ENCODE data around the gene AUTS2.

AUTS2 gene

DNA sequence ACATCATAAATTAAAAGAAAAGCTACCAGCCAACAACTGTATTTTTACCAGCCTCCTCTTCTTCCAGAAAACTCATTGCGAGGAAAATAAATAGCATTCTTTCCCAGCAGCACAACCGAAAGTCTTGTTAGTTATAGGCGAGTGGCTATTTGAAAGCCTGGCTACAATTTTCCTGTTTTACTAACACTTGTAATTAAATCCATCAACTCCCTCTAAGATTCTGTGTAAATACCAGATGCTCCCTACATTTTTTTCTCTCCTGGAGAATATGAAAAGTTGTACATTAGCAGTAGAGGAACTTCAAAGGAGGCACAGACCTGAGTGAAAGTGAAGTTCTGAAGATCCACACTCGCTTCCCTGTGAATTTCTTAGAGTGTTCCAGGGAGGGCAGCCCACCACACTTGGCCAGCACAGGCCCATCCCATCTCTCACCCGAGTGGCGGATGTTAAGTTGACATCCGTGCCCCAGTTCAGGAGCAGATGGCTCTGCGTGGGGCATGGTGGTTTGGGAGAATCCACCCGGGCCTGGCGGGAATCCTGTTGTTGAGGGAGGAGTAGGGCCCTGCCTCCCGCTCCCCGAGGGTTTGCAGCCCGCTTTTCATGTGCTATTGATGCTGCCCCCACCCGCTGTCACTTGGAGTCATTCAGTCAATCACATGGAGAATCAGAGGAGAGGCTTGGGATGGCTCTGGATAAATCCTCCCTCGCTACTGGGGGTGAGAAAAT, 1082.6 kb downstream of the AUTS2 start:
- in situ Hi-C loops (cut with MboI; ENCODE audit: low sequenced_read_pairs) = no loop called here

DNA sequence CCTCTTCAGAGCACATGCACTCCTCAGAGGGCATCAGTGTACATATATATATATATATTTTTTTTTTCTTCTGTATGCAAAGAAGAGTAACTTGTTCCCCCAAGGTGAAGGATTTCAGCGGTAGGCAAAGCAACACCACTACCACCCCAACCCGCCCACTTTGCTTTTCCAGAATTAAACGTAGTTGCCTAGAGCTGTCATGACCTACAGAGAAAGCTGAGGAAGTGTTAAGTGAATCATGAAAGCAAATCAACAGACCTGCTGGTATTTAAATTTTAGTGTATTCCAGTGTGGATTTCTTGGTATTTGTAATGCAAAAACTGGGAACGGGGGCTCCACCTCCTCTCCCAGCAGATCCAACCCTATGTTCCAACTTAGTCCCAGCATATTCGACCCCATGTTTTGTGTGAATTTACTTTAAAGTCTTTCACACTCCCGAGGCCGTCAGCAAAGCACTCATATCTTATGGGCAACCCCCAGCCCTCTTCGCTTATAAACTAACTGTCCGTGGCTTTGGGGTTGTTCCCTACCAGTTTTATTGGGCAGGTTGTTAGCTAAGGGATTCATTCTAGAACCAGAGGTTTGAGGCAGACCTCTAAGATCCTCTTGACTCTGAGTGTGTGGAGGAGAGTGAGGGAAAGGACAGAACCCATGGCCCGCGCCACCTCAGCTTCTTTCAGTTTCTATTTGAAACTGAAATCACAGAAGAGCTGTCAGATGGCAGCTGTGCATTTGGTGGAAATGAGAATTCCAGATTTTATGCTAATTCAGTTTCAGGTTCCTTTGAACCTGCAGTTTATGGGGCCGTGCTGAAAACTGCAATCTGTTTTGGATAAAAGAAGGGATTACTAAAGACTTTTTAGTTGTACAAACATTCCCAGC, 1083.4 kb downstream of the AUTS2 start:
- in situ Hi-C loops (cut with MboI; ENCODE audit: low sequenced_read_pairs) = no loop called here

DNA sequence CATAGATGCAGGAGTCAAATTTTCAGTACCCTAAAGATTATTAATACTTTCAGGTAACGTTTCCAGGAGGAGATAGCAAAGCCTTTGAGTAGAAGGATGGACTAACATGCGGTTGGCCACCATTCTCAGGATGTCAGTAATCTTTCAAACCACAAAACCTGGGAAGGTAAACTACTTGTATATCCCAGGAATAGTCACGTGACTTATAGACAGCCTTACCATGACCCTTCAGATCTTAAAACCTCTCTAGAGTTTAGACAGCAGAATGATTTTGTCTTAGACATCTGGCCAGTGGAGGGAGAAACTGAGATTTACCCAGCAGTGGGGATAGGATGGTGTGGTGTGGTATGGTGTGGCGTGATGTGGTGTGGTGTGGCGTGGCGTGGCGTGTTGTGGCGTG, 1085.9 kb downstream of the AUTS2 start:
- in situ Hi-C loops (cut with MboI; ENCODE audit: low sequenced_read_pairs) = no loop called here

DNA sequence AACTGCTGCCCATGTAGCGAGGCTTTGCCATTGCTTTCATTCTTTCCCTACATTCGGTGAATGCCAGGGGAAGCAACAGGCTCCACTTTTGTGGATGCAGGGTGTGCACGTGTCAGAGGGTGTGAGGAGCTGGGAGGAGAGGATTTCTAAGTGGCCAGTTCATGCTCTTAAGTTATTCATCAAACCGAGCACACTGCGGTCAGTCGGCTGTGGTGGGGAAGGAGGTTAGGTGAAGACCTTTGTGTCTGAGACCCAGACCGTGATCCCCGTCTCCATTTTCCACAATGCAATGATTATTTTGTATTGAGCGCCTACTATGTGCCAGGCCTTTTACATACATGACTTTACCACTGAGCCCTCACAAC, 1095.0 kb downstream of the AUTS2 start:
- in situ Hi-C loops (cut with MboI; ENCODE audit: low sequenced_read_pairs) = no loop called here

DNA sequence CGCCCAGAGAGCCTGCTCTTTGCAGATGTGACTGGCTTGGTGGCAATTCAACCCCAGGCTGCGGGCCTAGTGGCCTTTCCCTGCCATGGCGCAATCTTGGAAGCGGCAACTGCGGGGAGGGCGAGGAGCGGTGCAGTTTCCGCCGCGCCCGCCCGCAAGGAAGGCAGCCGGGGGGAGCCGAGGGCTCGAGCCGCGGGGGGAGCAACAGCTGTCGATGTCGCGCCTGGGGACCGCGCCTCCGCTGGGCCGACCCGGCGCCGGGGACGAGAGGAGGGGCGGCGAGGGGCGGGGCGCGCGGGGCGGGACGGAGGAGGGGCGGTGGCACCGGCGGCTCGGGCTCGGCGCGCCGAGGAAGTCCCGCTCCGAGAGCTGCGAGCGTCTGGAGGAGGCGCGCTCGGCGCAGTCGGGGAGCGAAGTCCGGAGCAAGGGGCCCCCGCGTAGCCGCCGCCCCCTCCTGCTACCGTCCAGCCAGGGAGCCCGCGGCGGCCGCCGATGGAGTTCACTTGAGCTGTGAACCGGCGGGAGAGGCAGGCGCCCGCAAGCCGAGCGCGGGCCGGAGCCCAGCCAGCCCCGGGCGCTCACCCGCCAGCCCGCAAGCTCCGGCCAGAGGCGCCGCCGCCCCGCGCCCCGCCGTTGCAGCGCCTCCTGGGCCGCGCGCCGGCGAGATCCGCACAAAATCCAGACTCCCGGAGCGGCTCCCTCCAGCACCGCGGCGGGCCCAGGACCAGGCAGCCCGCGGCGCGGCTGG, 1095.6 kb downstream of the AUTS2 start:
- in situ Hi-C loops (cut with MboI; ENCODE audit: low sequenced_read_pairs) = no loop called here

DNA sequence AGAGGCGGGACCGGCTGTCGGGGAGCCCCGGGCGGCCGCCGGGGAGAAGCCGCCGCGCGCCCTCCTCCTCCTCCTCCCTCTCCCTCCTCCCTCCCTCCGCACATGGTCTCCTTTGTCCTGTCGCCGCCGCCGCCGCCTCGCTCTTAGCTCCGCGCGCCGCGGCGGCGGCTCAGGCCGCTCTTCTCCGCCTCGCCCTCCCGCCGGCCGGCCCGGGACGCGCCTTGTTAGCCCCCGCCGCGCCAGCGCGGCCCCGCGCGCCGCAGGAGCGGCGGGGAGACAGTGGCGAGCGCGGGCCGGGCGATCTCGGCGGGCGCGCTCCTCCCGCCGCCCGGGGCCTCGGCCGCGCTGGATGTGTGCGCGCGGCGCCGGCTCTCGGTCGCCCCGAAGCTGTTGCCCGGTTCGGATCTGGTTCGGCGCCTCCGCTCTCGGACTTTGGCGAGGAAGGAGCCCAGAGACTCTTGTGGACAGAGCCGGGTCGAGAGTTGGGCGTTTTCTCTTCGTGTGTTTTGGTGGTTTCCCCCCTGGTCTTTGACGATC, 1096.2 kb downstream of the AUTS2 start:
- in situ Hi-C loops (cut with MboI; ENCODE audit: low sequenced_read_pairs) = no loop called here

DNA sequence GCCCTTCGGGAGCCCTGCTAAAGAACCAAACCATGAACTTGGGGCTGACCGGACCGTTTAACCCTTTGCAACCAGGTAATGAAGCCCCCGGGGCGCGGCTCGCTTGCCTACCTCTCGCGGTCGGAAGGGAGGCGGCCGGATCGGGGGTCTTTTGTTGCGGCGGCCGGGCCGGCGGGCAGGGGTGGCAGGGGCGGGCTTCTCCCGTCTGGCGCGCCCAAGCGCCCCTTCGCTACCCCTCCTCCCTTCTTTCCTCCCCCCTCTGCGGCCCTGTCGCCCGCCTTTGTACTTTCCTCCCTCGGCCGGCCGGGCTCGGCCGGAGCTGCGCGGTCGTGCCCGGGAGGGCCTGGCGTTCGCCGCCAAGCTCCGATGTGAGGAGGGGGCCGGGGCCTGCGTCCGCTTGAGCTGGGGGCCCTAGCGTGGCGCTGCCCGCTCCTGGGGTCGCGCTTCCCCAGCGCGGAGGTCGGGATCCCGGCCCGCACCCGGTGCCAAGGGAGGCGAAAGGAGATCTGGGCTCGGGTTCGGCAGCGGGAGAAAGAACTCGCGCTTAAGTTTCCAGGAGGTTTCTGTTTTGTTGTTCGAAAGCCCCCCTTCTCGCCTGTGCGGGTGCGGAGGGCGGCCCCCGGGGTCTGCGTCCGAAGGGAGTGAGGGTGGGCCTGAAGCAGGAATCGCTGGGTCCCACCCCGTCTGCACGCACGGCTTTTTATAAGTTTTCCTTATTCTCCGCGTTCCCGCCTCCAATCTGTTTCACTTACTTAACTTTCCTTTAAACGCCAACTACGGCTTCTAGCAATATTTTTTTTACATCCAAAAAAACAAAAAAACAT, 1096.9 kb downstream of the AUTS2 start:
- in situ Hi-C loops (cut with MboI; ENCODE audit: low sequenced_read_pairs) = no loop called here

DNA sequence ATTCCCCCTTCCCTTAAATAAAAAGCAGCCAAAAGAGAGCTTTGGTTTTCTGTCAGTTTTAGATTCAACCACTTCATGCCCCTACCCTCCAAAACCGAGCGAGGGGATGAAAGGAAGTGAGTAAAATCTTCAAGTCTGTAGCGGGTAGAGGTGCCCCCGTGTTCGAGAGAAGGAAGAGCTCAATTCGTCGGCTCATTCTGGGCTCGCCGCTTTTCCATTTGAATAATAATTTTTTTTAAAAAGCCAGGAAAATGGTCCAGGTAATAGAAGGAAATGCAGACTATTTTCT, 1097.5 kb downstream of the AUTS2 start:
- in situ Hi-C loops (cut with MboI; ENCODE audit: low sequenced_read_pairs) = no loop called here

DNA sequence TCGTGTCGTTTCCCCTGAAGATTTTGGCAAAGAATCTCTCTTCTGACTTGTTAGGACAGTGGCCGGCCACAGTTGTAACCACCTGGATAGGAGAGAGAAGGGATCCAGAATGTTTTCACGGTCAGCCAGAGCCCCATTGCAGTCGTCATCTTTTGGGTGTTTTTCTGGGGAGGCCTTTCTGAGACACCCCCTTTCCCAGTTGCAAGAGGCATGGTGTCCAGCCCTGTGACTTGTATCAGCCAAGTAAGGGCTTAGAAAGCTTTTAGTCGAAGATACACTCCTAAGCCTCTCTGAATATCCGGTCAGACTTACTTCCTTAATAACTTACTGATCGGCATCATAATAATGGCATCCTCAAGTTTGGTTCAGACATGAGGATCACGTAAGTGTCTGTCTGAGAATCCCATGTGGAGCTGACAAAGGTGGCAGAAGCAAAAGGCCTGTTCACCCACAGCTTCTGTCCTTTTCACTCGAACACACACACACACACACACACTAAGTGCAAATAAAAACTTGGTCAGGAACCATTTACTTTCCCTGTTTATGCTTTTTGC, 1098.0 kb downstream of the AUTS2 start:
- in situ Hi-C loops (cut with MboI; ENCODE audit: low sequenced_read_pairs) = no loop called here

DNA sequence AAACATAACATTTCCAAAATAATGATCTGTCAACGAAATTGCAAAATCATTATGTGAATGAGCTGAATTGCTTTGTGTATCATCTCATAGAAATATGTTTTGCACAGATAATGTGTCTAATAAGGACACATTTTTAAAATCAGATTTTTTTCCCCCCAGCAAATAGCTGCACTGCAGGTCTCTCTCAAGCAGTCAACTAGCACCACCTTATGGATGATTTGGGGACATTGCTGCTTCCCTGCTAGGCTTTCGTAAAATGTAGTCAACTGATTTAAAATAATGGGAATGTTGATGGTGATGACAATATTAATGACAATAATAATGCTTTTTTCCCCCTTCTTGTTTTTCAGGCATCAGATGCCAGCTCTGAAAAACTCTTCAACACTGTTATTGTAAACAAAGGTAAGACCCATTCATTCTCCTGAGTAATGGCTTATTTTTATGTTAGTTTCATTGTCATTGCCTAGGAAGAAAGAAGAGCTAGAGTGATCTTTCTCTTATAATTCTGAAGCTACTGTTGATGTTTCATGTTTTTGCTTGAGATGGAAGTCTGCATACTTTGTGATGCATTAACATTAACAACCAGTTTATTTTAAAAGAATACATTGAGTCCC, 1100.1 kb downstream of the AUTS2 start:
- in situ Hi-C loops (cut with MboI; ENCODE audit: low sequenced_read_pairs) = no loop called here

DNA sequence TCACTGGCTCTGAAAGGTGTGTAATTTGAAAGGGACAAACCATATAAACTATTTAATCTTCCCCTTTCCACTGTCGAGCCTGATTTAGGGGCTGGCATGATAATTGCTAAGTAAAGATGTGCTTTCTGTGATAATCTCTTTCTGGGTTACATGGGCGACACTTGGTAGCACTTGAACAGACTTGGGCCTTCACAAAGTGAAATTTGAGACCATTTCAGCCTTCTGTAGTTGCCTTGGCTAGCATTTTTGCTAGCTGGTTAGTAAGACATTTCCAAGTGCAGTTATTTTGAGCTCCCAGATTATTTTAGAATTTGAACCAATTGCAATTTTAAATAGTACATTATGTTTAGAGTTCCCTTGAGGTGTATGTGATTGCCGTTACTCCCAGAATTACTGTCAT, 1101.0 kb downstream of the AUTS2 start:
- in situ Hi-C loops (cut with MboI; ENCODE audit: low sequenced_read_pairs) = no loop called here

DNA sequence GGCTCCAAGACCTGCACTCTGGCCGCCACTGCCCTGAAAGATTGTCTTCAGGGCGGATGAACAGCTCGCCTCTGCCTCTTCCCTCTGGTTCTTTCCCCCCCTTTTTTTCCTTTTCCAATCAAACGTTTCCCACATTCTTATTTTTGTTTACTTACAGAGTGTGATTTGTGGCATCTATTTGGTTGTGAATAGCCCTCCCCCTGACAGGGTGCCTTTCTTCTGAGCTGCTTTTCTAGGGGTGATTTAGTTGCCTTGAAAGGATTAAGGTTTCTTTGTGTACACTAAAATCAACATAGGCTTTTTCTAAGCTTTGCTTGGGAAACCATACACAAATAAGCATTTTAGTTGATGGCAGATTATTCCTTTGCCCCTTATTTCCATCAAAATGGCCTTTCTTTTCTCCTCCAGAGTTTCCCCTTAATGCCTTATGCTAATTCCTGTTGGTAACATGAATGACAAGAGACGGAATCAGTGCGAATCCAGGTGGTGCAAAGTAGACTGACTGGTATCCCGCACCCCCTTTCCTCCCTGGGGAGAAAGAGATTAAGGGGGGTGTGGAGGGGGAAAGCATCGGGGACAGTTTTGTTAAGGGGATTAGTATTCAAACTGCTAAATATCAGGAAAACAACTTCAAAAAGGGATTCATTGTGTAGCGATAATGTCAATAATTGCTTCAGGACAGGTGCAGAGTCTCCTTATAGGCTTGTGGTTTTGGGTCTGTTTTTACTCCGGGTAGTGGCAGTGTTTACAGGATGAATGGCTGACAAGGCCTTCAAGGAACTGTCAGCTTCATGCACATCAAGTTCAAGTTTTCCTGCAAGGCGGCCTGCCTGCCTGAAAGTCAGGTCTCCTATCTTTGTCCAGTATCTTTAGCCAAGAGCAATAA, 1102.0 kb downstream of the AUTS2 start:
- in situ Hi-C loops (cut with MboI; ENCODE audit: low sequenced_read_pairs) = no loop called here

DNA sequence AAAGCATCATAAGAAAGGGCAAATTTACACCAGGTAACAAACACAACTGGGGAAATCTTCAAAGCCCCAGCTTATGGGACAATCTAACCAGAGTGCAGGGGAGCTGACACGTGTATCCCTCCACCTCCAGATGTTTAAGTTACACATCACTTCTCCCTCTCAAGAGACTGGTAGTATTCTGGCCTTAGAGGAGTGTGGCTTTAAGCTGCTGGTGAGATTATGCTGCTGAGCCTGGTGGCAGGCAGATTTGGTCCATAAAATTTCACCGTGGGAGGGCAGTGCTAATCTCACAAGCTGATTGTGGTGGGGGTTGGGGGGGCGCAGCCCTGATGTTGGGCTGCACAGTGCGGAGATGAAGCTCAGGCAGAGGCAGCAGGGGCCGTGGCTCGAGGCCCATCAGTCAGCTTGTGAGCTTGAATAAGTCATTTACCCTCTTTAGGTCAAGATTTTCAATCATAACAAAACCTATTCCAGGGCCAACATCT, 1102.7 kb downstream of the AUTS2 start:
- in situ Hi-C loops (cut with MboI; ENCODE audit: low sequenced_read_pairs) = no loop called here

DNA sequence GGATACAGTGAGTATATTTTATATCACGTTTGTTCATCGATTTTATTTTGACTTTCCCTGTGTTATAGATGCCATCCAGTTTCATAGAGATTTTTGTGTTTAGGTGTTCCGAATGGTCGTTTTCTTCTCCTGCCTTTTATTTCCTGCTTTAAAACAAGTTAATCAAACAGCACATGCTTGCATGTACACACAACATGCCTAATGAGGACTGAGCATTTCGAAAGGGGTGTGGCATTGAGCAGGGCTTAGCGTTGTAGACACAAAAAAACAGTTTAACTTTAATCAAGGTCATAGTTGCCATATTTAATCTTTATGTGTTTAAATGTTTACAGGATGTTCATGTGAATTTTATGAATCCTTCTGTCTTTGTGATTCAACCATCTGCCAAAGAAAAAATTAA, 1103.2 kb downstream of the AUTS2 start:
- in situ Hi-C loops (cut with MboI; ENCODE audit: low sequenced_read_pairs) = no loop called here

DNA sequence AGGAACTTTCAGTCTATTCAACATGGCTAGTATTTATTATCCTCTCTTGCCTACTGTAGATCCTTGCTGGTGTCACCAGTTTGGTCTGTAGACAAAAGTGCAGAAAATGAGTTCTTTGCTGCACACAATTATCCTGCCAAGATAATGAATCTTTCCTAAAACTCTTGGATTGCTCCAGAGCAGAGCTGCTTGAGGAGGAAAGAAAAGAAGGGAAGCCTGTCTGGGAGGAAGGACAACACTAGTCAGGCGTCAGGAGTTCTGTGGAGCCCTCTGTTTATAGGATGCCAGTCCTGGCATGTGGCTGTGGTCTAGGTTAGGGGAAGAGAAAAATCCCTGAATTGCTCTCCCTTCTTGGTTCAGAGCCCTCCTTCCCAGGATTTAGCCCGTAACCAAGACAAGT, 1103.7 kb downstream of the AUTS2 start:
- in situ Hi-C loops (cut with MboI; ENCODE audit: low sequenced_read_pairs) = no loop called here

DNA sequence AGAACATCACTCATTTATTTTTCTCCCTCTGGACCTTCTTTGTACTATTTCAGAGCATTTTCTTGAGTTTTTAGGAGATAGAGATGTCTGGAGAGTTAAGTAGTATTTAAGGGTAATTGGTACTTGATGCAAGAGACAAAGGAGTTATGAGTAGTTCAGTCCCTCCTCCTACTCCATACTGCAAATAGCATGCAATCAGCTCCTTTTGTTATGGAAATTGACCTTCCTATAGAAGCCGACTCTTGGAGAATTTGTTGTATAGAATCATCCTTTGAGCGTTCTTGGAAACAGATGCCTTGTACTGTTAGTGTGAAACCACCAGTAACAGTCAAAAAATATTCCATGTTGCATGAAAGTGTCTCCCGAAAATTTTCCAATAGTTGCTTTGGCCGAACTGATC, 1105.5 kb downstream of the AUTS2 start:
- in situ Hi-C loops (cut with MboI; ENCODE audit: low sequenced_read_pairs) = no loop called here

DNA sequence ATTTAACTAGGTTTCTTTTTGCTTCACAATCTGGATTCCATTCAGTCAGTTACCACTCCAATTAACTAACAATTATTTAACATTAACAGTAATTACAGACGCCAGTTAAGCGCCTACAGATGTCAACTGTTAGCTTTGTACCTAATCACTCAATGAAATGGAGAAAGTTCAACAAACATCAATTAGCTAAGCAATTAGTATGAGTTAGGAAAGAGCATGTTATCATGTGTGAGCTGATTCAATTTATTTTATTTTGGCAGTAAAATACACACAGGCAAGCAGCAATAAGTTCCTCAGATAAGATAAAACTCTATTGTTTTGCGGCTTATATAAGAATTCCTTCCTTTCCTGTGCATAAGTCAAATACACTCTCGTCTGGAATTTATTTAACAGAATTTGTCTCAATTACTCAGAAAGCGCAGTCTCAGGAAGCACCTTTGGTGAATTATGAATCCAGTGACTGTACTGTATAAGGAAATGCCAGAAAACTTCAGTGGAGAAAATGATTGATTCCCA, 1106.6 kb downstream of the AUTS2 start:
- in situ Hi-C loops (cut with MboI; ENCODE audit: low sequenced_read_pairs) = no loop called here

DNA sequence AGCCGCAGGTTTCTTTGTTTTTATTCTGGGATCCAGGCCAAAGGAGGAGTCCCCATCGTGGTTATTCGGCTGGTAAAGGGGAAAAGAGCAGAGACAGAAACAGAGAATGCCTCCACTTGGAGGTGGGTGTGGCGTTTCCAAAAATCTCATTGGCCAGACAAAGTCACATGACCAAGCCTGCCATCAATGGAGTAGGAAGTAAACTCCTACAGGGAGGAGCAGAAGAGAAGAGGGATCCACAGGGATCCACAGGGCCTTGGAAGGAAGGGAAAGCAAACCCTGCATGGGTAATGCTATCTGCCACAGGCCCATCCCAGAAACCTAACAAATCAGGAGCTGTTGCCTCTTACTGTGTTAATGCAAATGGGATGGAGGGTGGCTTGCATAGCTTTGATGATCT, 1107.9 kb downstream of the AUTS2 start:
- in situ Hi-C loops (cut with MboI; ENCODE audit: low sequenced_read_pairs) = no loop called here

DNA sequence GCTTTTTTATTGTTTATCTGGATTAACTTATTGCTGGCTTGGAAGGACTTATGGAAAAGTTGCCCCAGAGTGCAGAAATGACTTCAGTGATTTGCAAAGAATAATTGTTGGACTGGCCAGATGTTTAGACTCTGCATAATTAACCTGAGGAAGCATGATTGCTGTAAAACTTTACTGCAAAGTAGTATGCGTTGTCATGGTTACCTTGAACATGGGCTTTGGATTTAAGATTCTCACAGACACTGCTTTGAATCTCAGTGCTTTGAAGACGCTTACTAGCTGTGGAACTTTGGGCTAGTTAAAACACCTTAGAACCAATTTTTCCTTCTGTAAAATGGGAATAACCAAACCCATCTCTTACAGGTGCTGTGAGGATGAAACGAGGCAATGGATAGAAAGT, 1108.4 kb downstream of the AUTS2 start:
- in situ Hi-C loops (cut with MboI; ENCODE audit: low sequenced_read_pairs) = no loop called here
